Measurements from ENCODE around the gene TAF15. TPM values are rescaled to one million over a fixed set of nuclear protein-coding genes. Genes with fewer than 3 reads are reported as not detected.

The TAF15 gene
- total RNA-seq, 4 donors from 2014 or later: 93.8 to 140 (median 122) TPM

GRCh38 chr17:35795007-35795870 is 14.0 kb upstream of the TAF15 start, which contains the start of gene MMP28:
TSS of gene MMP28 (minus strand) at chr17:35795641. CDS start at chr17:35795377, 264 bp downstream.
- TF ChIP-seq EP300 (IDR thresholded peaks at IDR 0.05): no peak
- TF ChIP-seq POLR2AphosphoS5 (IDR thresholded peaks at IDR 0.05): peak; percentile 65 to 95
- intact Hi-C loops (cut with DNase I): no loop called here
- Histone ChIP-seq H3K27me3 (peaks cover 0 to 3% (median 0%) of the 10 kb centered on the region in 4 donors), H3K9me3 (no peaks in the 10 kb centered on the region), H3K36me3 (no peaks in the 10 kb centered on the region), H3K4me1 (peaks cover 30 to 88% (median 81%) of the 10 kb centered on the region in 4 donors), H3K4me3 (peak within 1 kb of the TSS; percentile 71 to 89 (median 80)), H3K27ac (replicated peaks in 1 of 4) (peak within 1 kb of the TSS; percentile 80 to 88 (median 84))
- peak; percentile 89 for DNase-seq (ENCODE audit: extremely low spot score)
- WGBS: under 1% methylated on average over 36 of the region's 89 CpGs

GRCh38 chr17:35795871-35796265 is 13.4 kb upstream of the TAF15 start:
- TF ChIP-seq POLR2AphosphoS5 (IDR thresholded peaks at IDR 0.05): no peak
- no peak for TF ChIP-seq POLR2A (IDR thresholded peaks at IDR 0.05; ENCODE audit: low read depth)
- TF ChIP-seq CTCF (IDR thresholded peaks at IDR 0.05): no peak
- TF ChIP-seq EP300 (IDR thresholded peaks at IDR 0.05): no peak
- DNase-seq (ENCODE audit: extremely low spot score): no peak
- 36% methylated on average over 6 of the region's 8 CpGs for WGBS
- Histone ChIP-seq H3K4me3 (peak overlapping the region; percentile 71 to 89 (median 80)), H3K27me3 (peaks cover 0 to 3% (median 0%) of the 10 kb centered on the region in 4 donors), H3K9me3 (no peaks in the 10 kb centered on the region), H3K4me1 (peaks cover 37 to 93% (median 86%) of the 10 kb centered on the region in 4 donors), H3K27ac (replicated peaks in 1 of 4) (peak overlapping the region; percentile 80 to 88 (median 84)), H3K36me3 (no peaks in the 10 kb centered on the region)
- intact Hi-C loops (cut with DNase I): no loop called here

GRCh38 chr17:35796942-35797341 is 12.3 kb upstream of the TAF15 start:
- Histone ChIP-seq H3K27me3 (peaks cover 0 to 3% (median 0%) of the 10 kb centered on the region in 4 donors), H3K36me3 (no peaks in the 10 kb centered on the region), H3K9me3 (no peaks in the 10 kb centered on the region), H3K4me3 (no peak overlapping the region), H3K27ac (replicated peaks in 1 of 4) (no peak overlapping the region), H3K4me1 (peaks cover 47 to 93% (median 86%) of the 10 kb centered on the region in 4 donors)
- intact Hi-C loops (cut with DNase I): no loop called here
- DNase-seq (ENCODE audit: extremely low spot score): no peak
- 82% methylated on average over 1 of the region's 1 CpG for WGBS
- TF ChIP-seq CTCF (IDR thresholded peaks at IDR 0.05) (no peak), POLR2A (IDR thresholded peaks at IDR 0.05; ENCODE audit: low read depth) (no peak), POLR2AphosphoS5 (IDR thresholded peaks at IDR 0.05) (no peak), EP300 (IDR thresholded peaks at IDR 0.05) (no peak)

- Histone ChIP-seq H3K4me3 (no peak overlapping the region), H3K36me3 (no peaks in the 10 kb centered on the region), H3K27ac (replicated peaks in 1 of 4) (peak overlapping the region in 3 of 4 donors; percentile 72 to 82 (median 75)), H3K4me1 (peaks cover 51 to 93% (median 86%) of the 10 kb centered on the region in 4 donors), H3K9me3 (no peaks in the 10 kb centered on the region), H3K27me3 (peaks cover 0 to 3% (median 0%) of the 10 kb centered on the region in 4 donors)
- 54% methylated on average over 2 of the region's 4 CpGs for WGBS
- TF ChIP-seq EP300 (IDR thresholded peaks at IDR 0.05) (no peak), POLR2AphosphoS5 (IDR thresholded peaks at IDR 0.05) (no peak), CTCF (IDR thresholded peaks at IDR 0.05) (no peak)
- intact Hi-C loops (cut with DNase I): no loop called here
- DNase-seq (ENCODE audit: extremely low spot score): no peak
Measured at GRCh38 chr17:35797370-35797769, 11.9 kb upstream of the TAF15 start.

- WGBS: 67% methylated on average over 5 of the region's 5 CpGs
- Histone ChIP-seq H3K27ac (replicated peaks in 1 of 4) (peak overlapping the region; percentile 72 to 82 (median 74)), H3K27me3 (peaks cover 0 to 3% (median 0%) of the 10 kb centered on the region in 4 donors), H3K4me1 (peaks cover 51 to 89% (median 81%) of the 10 kb centered on the region in 4 donors), H3K36me3 (no peaks in the 10 kb centered on the region), H3K4me3 (no peak overlapping the region), H3K9me3 (no peaks in the 10 kb centered on the region)
- no peak for TF ChIP-seq POLR2A (IDR thresholded peaks at IDR 0.05; ENCODE audit: low read depth)
- TF ChIP-seq CTCF (IDR thresholded peaks at IDR 0.05): no peak
- no peak for TF ChIP-seq POLR2AphosphoS5 (IDR thresholded peaks at IDR 0.05)
- TF ChIP-seq EP300 (IDR thresholded peaks at IDR 0.05): no peak
- intact Hi-C loops (cut with DNase I): no loop called here
- no peak for DNase-seq (ENCODE audit: extremely low spot score)
Measured at GRCh38 chr17:35797918-35798317, 11.4 kb upstream of the TAF15 start.

Measured in esophagus muscularis mucosa (tissue), 4 donors.